ENCODE results near the gene SRGAP1. TPM values are rescaled to one million over a fixed set of nuclear protein-coding genes. Genes with fewer than 3 reads are reported as not detected.

SRGAP1 gene
- total and polyA plus RNA-seq, 9 of the 15 experiments (the other 6 are each of a cell fraction or from before 2014, with no cell fraction given): 0.01 to 0.13 (median 0.04) TPM; not detected in 3

DNA sequence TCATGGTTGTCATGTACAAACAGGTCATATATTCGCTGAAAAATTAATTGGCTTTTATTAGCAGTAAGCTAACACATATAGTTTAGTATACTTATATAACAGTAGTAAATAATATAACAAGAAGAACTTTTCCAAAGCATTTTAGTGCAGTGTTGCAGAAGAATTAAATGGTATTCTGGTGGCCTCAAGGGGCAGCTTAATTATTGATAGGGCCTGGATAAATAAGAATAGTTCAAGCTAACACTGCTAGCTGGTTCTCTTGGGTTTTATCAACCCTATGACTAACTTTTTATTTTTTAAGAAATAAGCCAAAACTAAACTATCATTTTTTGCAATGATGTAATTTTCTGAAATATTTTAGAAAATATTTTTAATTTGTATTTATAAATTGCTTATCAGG is 152.1 kb downstream of the SRGAP1 start (continued):
- TF ChIP-seq, protein P1, sequence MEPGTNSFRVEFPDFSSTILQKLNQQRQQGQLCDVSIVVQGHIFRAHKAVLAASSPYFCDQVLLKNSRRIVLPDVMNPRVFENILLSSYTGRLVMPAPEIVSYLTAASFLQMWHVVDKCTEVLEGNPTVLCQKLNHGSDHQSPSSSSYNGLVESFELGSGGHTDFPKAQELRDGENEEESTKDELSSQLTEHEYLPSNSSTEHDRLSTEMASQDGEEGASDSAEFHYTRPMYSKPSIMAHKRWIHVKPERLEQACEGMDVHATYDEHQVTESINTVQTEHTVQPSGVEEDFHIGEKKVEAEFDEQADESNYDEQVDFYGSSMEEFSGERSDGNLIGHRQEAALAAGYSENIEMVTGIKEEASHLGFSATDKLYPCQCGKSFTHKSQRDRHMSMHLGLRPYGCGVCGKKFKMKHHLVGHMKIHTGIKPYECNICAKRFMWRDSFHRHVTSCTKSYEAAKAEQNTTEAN (CRISPR knock-in tag; IDR thresholded peaks at IDR 0.05): no peak

GRCh38 chr12:63997198-63997597 is 152.7 kb downstream of the SRGAP1 start:
- TF ChIP-seq ZNF695 (CRISPR knock-in tag; IDR thresholded peaks at IDR 0.05) (no peak), HSF4 (CRISPR knock-in tag; IDR thresholded peaks at IDR 0.05; ENCODE audit: borderline replicate concordance) (no peak), ZFPM2 (CRISPR knock-in tag; IDR thresholded peaks at IDR 0.05) (no peak), POLR2A (conservative IDR thresholded peaks at IDR 0.05) (no peak), IRF1 (CRISPR knock-in tag; IDR thresholded peaks at IDR 0.05; ENCODE audit: borderline replicate concordance) (no peak), CTCFL (IDR thresholded peaks at IDR 0.05; ENCODE audit: borderline replicate concordance, insufficient read depth, low read depth, low read length, poor library complexity, severe bottlenecking) (no peak), YBX1 (IDR thresholded peaks at IDR 0.05) (no peak), MED1 (CRISPR knock-in tag; IDR thresholded peaks at IDR 0.05; ENCODE audit: borderline replicate concordance) (no peak)
- TF ChIP-seq, protein P2, sequence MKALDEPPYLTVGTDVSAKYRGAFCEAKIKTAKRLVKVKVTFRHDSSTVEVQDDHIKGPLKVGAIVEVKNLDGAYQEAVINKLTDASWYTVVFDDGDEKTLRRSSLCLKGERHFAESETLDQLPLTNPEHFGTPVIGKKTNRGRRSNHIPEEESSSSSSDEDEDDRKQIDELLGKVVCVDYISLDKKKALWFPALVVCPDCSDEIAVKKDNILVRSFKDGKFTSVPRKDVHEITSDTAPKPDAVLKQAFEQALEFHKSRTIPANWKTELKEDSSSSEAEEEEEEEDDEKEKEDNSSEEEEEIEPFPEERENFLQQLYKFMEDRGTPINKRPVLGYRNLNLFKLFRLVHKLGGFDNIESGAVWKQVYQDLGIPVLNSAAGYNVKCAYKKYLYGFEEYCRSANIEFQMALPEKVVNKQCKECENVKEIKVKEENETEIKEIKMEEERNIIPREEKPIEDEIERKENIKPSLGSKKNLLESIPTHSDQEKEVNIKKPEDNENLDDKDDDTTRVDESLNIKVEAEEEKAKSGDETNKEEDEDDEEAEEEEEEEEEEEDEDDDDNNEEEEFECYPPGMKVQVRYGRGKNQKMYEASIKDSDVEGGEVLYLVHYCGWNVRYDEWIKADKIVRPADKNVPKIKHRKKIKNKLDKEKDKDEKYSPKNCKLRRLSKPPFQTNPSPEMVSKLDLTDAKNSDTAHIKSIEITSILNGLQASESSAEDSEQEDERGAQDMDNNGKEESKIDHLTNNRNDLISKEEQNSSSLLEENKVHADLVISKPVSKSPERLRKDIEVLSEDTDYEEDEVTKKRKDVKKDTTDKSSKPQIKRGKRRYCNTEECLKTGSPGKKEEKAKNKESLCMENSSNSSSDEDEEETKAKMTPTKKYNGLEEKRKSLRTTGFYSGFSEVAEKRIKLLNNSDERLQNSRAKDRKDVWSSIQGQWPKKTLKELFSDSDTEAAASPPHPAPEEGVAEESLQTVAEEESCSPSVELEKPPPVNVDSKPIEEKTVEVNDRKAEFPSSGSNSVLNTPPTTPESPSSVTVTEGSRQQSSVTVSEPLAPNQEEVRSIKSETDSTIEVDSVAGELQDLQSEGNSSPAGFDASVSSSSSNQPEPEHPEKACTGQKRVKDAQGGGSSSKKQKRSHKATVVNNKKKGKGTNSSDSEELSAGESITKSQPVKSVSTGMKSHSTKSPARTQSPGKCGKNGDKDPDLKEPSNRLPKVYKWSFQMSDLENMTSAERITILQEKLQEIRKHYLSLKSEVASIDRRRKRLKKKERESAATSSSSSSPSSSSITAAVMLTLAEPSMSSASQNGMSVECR (CRISPR knock-in tag; IDR thresholded peaks at IDR 0.05): no peak
- TF ChIP-seq, protein P3, sequence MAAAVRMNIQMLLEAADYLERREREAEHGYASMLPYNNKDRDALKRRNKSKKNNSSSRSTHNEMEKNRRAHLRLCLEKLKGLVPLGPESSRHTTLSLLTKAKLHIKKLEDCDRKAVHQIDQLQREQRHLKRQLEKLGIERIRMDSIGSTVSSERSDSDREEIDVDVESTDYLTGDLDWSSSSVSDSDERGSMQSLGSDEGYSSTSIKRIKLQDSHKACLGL (CRISPR knock-in tag; IDR thresholded peaks at IDR 0.05; ENCODE audit: borderline replicate concordance, poor library complexity, severe bottlenecking): no peak
- Histone ChIP-seq H3K27ac (ENCODE audit: extremely low read depth, low read depth, low read length) (no peak overlapping the region), H2AFZ (ENCODE audit: low read depth, low read length) (no peak overlapping the region), H3K9ac (ENCODE audit: insufficient read depth in 1 of 2, low read depth in 2 of 2, low read length in 2 of 2) (no peak overlapping the region), H3K9me3 (replicated peaks; ENCODE audit: control insufficient read depth, insufficient read depth, low read depth, low read length) (no peaks in the 10 kb centered on the region), H3K4me3 (no peak overlapping the region), H4K20me1 (replicated peaks; ENCODE audit: control insufficient read depth, insufficient read depth, low read length) (no peaks in the 10 kb centered on the region; the same call in 1 of the 2 replicates), H3K79me2 (ENCODE audit: control insufficient read depth, insufficient read depth, low read length) (no peaks in the 10 kb centered on the region), H3K4me2 (ENCODE audit: insufficient read depth, low read length) (no peak overlapping the region), H3K27me3 (ENCODE audit: control insufficient read depth in 2 of 2, insufficient read depth in 2 of 2, low read length in 2 of 2) (no peaks in the 10 kb centered on the region), H3K9me1 (ENCODE audit: control insufficient read depth, insufficient read depth, low read length) (no peaks in the 10 kb centered on the region), H3K4me1 (replicated peaks in 1 of 2; ENCODE audit: control insufficient read depth in 2 of 2, insufficient read depth in 2 of 2, low read length in 2 of 2) (no peaks in the 10 kb centered on the region), H3K36me3 (ENCODE audit: control insufficient read depth, insufficient read depth, low read length) (no peaks in the 10 kb centered on the region)
- in situ Hi-C loops (cut with MboI) (no loop called here), intact Hi-C loops (cut with micrococcal nuclease) (no loop called here)
- no peak for ATAC-seq
- POLR2A ChIA-PET: no interaction called here
- no TSS peak for BruUV-seq (replicated peaks)
- DNase-seq (ENCODE audit: extremely low read depth in 1 of 4, low spot score in 3 of 4): no peak
- WGBS (ENCODE audit: insufficient coverage, low coverage, missing lambda C conversion rate): 0% methylated on average over 1 of the region's 1 CpG
- FAIRE-seq: no peak
- CTCF ChIA-PET (ENCODE audit: low intra/inter-chr PET ratio): no interaction called here

Data from K562 (cell line).